HG03558 (cell line): ENCODE data around the gene FHL2.

Experiments
- ATAC-seq: cut with Tn5 transposase; IDR thresholded peaks from one replicate; pipeline ENCODE4 v1.9.1; 2021; ENCODE audit warnings: moderate number of reproducible peaks; ENCODE audit not compliant: unreplicated experiment; ENCODE audit errors: extremely low read depth

The FHL2 gene

GRCh38 chr2:105324101-105324500 lies 74.8 kb downstream of the FHL2 start:
- ATAC-seq = no peak

DNA sequence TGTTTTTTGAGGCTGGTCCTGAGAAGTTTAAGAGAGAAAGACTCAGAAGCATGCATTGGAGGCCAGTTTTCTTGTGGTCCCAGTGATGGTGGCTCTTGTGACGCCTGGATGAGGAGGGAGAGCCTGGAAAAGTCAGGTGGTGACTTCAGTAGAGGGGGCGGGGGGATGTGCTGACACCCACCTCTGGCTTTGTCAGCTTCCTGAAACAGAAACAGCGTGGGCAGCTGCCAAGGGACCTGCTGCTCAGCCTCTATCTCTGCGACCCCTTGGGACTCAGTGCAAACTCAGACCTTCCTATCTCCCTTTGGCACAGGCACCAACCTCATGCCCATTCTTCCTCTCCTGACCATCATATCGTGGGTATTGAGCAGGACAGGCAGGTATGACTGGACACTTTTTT lies 75.7 kb downstream of the FHL2 start:
- ATAC-seq = no peak

- ATAC-seq = no peak
These were observed 76.8 kb downstream of the FHL2 start for GRCh38 chr2:105321875-105322646.

GRCh38 chr2:105320651-105321215 lies 78.1 kb downstream of the FHL2 start:
- no peak for ATAC-seq

- ATAC-seq = no peak
These were observed 80.9 kb downstream of the FHL2 start for GRCh38 chr2:105317937-105318336.

GRCh38 chr2:105315314-105315713 lies 83.5 kb downstream of the FHL2 start:
- peak; percentile 50 for ATAC-seq

DNA sequence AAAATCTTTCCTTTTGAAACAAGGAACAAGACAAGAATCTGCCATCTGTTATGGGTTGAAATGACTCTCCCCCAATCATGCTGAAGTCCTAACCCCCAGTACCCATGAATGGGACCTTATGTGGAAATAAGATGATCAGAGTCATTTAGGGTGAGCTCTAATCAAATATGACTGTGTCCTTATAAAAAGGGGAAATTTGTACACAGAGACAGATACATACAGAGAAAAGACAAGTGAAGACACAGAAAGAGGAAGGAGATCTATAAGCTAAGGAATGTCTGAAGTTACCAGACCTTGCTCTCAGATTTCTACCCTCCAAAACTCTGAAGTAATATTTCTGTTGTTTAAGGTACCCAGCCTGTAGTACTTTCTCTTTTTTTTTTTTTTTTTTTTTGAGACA lies 85.0 kb downstream of the FHL2 start:
- ATAC-seq = no peak
